ENCODE measurements around the gene ANAPC5.
"Not testable (repeated sequence)": the region's sequence is repeated elsewhere in the genome, so short reads cannot be mapped to it uniquely, and the experiment has no call there.

The ANAPC5 gene

GRCh38 chr12:121323908-121324307, 28.3 kb downstream of the ANAPC5 start:
- DNase-seq: no peak
- no peak overlapping the region for H3K4me3 ChIP-seq (ENCODE audit: low read length)
- WGBS (ENCODE audit: extremely low coverage, insufficient coverage, low lambda C conversion rate): no CpG with 5 or more reads among the region's 3 CpGs

GRCh38 chr12:121318121-121318520, 34.1 kb downstream of the ANAPC5 start:
- no peak overlapping the region for H3K23ac ChIP-seq (ENCODE audit: low read length)
- no peak overlapping the region for H2AK5ac ChIP-seq (ENCODE audit: low read length)
- no peak overlapping the region for H3K27ac ChIP-seq (ENCODE audit: low read depth, low read length)
- no peak overlapping the region for H3K56ac ChIP-seq (ENCODE audit: low read length)
- H3K79me2 ChIP-seq (ENCODE audit: control insufficient read depth, insufficient read depth, low read length): no peaks in the 10 kb centered on the region
- H2BK120ac ChIP-seq (ENCODE audit: low read depth, low read length): no peak overlapping the region
- no peak for DNase-seq
- H3K36me3 ChIP-seq (ENCODE audit: control insufficient read depth, insufficient read depth, low read length): peaks cover 2% of the 10 kb centered on the region
- H4K8ac ChIP-seq (ENCODE audit: low read depth, low read length): no peak overlapping the region
- H3K4me1 ChIP-seq (ENCODE audit: control insufficient read depth, low read depth, low read length): no peaks in the 10 kb centered on the region
- H3K4ac ChIP-seq (ENCODE audit: low read depth, low read length): no peak overlapping the region
- H3K18ac ChIP-seq (ENCODE audit: low read length): no peak overlapping the region
- H3K4me3 ChIP-seq (ENCODE audit: low read length): no peak overlapping the region
- no peak overlapping the region for H3K9ac ChIP-seq (ENCODE audit: low read length)
- H4K5ac ChIP-seq (ENCODE audit: low read length): no peak overlapping the region
- no peak overlapping the region for H2BK5ac ChIP-seq (ENCODE audit: low read length)
- H3K79me1 ChIP-seq (ENCODE audit: low read length): no peaks in the 10 kb centered on the region
- H3K4me2 ChIP-seq (ENCODE audit: low read length): no peak overlapping the region
- H2BK15ac ChIP-seq (replicated peaks; ENCODE audit: low read depth): no peak overlapping the region
- H3K27me3 ChIP-seq (ENCODE audit: insufficient read depth, low read length, poor library complexity): no peaks in the 10 kb centered on the region
- WGBS (ENCODE audit: extremely low coverage, insufficient coverage, low lambda C conversion rate): no CpG with 5 or more reads among the region's 11 CpGs

More at GRCh38 chr12:121323908-121324307, 28.3 kb downstream of the ANAPC5 start:
- no peaks in the 10 kb centered on the region for H3K79me1 ChIP-seq (ENCODE audit: low read length)
- H2BK5ac ChIP-seq (ENCODE audit: low read length): no peak overlapping the region
- H3K4ac ChIP-seq (ENCODE audit: low read depth, low read length): no peak overlapping the region
- H3K18ac ChIP-seq (ENCODE audit: low read length): no peak overlapping the region
- H3K56ac ChIP-seq (ENCODE audit: low read length): no peak overlapping the region
- H4K5ac ChIP-seq (ENCODE audit: low read length): no peak overlapping the region
- H2BK120ac ChIP-seq (ENCODE audit: low read depth, low read length): no peak overlapping the region
- H3K4me2 ChIP-seq (ENCODE audit: low read length): no peak overlapping the region
- H3K79me2 ChIP-seq (ENCODE audit: control insufficient read depth, insufficient read depth, low read length): no peaks in the 10 kb centered on the region
- peaks cover 12% of the 10 kb centered on the region for H3K36me3 ChIP-seq (ENCODE audit: control insufficient read depth, insufficient read depth, low read length)
- no peak overlapping the region for H4K8ac ChIP-seq (ENCODE audit: low read depth, low read length)
- no peak overlapping the region for H3K23ac ChIP-seq (ENCODE audit: low read length)
- H2BK15ac ChIP-seq (replicated peaks; ENCODE audit: low read depth): no peak overlapping the region
- H3K27ac ChIP-seq (ENCODE audit: low read depth, low read length): no peak overlapping the region
- H3K9ac ChIP-seq (ENCODE audit: low read length): no peak overlapping the region
- H2AK5ac ChIP-seq (ENCODE audit: low read length): no peak overlapping the region
- no peaks in the 10 kb centered on the region for H3K27me3 ChIP-seq (ENCODE audit: insufficient read depth, low read length, poor library complexity)
- H3K4me1 ChIP-seq (ENCODE audit: control insufficient read depth, low read depth, low read length): no peaks in the 10 kb centered on the region

- no peak overlapping the region for H3K56ac ChIP-seq (ENCODE audit: low read length)
- H3K4ac ChIP-seq (ENCODE audit: low read depth, low read length): no peak overlapping the region
- WGBS (ENCODE audit: extremely low coverage, insufficient coverage, low lambda C conversion rate): no CpG with 5 or more reads among the region's 3 CpGs
- no peaks in the 10 kb centered on the region for H3K4me1 ChIP-seq (ENCODE audit: control insufficient read depth, low read depth, low read length)
- peaks cover 2% of the 10 kb centered on the region for H3K36me3 ChIP-seq (ENCODE audit: control insufficient read depth, insufficient read depth, low read length)
- no peak overlapping the region for H3K4me3 ChIP-seq (ENCODE audit: low read length)
- H3K23ac ChIP-seq (ENCODE audit: low read length): no peak overlapping the region
- no peak overlapping the region for H3K9ac ChIP-seq (ENCODE audit: low read length)
- no peak for DNase-seq
- H3K79me1 ChIP-seq (ENCODE audit: low read length): no peaks in the 10 kb centered on the region
- H3K4me2 ChIP-seq (ENCODE audit: low read length): no peak overlapping the region
- no peak overlapping the region for H2AK5ac ChIP-seq (ENCODE audit: low read length)
- H3K18ac ChIP-seq (ENCODE audit: low read length): no peak overlapping the region
- no peak overlapping the region for H3K27ac ChIP-seq (ENCODE audit: low read depth, low read length)
- H2BK15ac ChIP-seq (replicated peaks; ENCODE audit: low read depth): no peak overlapping the region
- no peaks in the 10 kb centered on the region for H3K27me3 ChIP-seq (ENCODE audit: insufficient read depth, low read length, poor library complexity)
- H2BK5ac ChIP-seq (ENCODE audit: low read length): no peak overlapping the region
- H2BK120ac ChIP-seq (ENCODE audit: low read depth, low read length): no peak overlapping the region
- H3K79me2 ChIP-seq (ENCODE audit: control insufficient read depth, insufficient read depth, low read length): no peaks in the 10 kb centered on the region
- no peak overlapping the region for H4K5ac ChIP-seq (ENCODE audit: low read length)
- H4K8ac ChIP-seq (ENCODE audit: low read depth, low read length): no peak overlapping the region
These were observed 37.8 kb downstream of the ANAPC5 start for GRCh38 chr12:121314431-121314830.

GRCh38 chr12:121310231-121310630, 42.0 kb downstream of the ANAPC5 start:
- not testable (repeated sequence) for H4K8ac ChIP-seq (ENCODE audit: low read depth, low read length); H3K4me3 ChIP-seq (ENCODE audit: low read length); H2BK5ac ChIP-seq (ENCODE audit: low read length); H3K4me2 ChIP-seq (ENCODE audit: low read length); H3K56ac ChIP-seq (ENCODE audit: low read length); H3K4me1 ChIP-seq (ENCODE audit: control insufficient read depth, low read depth, low read length); H3K79me2 ChIP-seq (ENCODE audit: control insufficient read depth, insufficient read depth, low read length); H2BK120ac ChIP-seq (ENCODE audit: low read depth, low read length); H2AK5ac ChIP-seq (ENCODE audit: low read length); H3K79me1 ChIP-seq (ENCODE audit: low read length); H2BK15ac ChIP-seq (replicated peaks; ENCODE audit: low read depth); H3K9ac ChIP-seq (ENCODE audit: low read length); H3K27me3 ChIP-seq (ENCODE audit: insufficient read depth, low read length, poor library complexity); H3K36me3 ChIP-seq (ENCODE audit: control insufficient read depth, insufficient read depth, low read length); H3K27ac ChIP-seq (ENCODE audit: low read depth, low read length); DNase-seq; H3K4ac ChIP-seq (ENCODE audit: low read depth, low read length); H3K23ac ChIP-seq (ENCODE audit: low read length); H4K5ac ChIP-seq (ENCODE audit: low read length); H3K18ac ChIP-seq (ENCODE audit: low read length)
- WGBS (ENCODE audit: extremely low coverage, insufficient coverage, low lambda C conversion rate): no CpG with 5 or more reads among the region's 1 CpG

- H3K56ac ChIP-seq (ENCODE audit: low read length); H2BK120ac ChIP-seq (ENCODE audit: low read depth, low read length); H2AK5ac ChIP-seq (ENCODE audit: low read length); H3K27me3 ChIP-seq (ENCODE audit: insufficient read depth, low read length, poor library complexity); H3K4me3 ChIP-seq (ENCODE audit: low read length); H3K9ac ChIP-seq (ENCODE audit: low read length); H2BK15ac ChIP-seq (replicated peaks; ENCODE audit: low read depth); H3K4me1 ChIP-seq (ENCODE audit: control insufficient read depth, low read depth, low read length); H2BK5ac ChIP-seq (ENCODE audit: low read length); H3K18ac ChIP-seq (ENCODE audit: low read length); H3K79me2 ChIP-seq (ENCODE audit: control insufficient read depth, insufficient read depth, low read length); H3K79me1 ChIP-seq (ENCODE audit: low read length); H3K4ac ChIP-seq (ENCODE audit: low read depth, low read length); H4K5ac ChIP-seq (ENCODE audit: low read length); DNase-seq; H4K8ac ChIP-seq (ENCODE audit: low read depth, low read length); H3K36me3 ChIP-seq (ENCODE audit: control insufficient read depth, insufficient read depth, low read length); H3K27ac ChIP-seq (ENCODE audit: low read depth, low read length); H3K23ac ChIP-seq (ENCODE audit: low read length); H3K4me2 ChIP-seq (ENCODE audit: low read length): not testable (repeated sequence)
- no CpG with 5 or more reads among the region's 8 CpGs for WGBS (ENCODE audit: extremely low coverage, insufficient coverage, low lambda C conversion rate)
These were observed 44.8 kb downstream of the ANAPC5 start for GRCh38 chr12:121307397-121307796.

- Histone ChIP-seq H3K79me1 (ENCODE audit: low read length) (no peaks in the 10 kb centered on the region), H2BK5ac (ENCODE audit: low read length) (no peak overlapping the region), H3K4me2 (ENCODE audit: low read length) (no peak overlapping the region), H3K4me3 (ENCODE audit: low read length) (no peak overlapping the region), H3K23ac (ENCODE audit: low read length) (no peak overlapping the region), H3K18ac (ENCODE audit: low read length) (no peak overlapping the region), H3K79me2 (ENCODE audit: control insufficient read depth, insufficient read depth, low read length) (no peaks in the 10 kb centered on the region), H3K4ac (ENCODE audit: low read depth, low read length) (no peak overlapping the region), H2BK120ac (ENCODE audit: low read depth, low read length) (no peak overlapping the region), H3K9ac (ENCODE audit: low read length) (no peak overlapping the region), H2BK15ac (replicated peaks; ENCODE audit: low read depth) (no peak overlapping the region), H3K36me3 (ENCODE audit: control insufficient read depth, insufficient read depth, low read length) (no peaks in the 10 kb centered on the region), H3K27ac (ENCODE audit: low read depth, low read length) (no peak overlapping the region), H4K8ac (ENCODE audit: low read depth, low read length) (no peak overlapping the region), H2AK5ac (ENCODE audit: low read length) (no peak overlapping the region), H3K4me1 (ENCODE audit: control insufficient read depth, low read depth, low read length) (peaks cover 1% of the 10 kb centered on the region), H3K56ac (ENCODE audit: low read length) (peak overlapping the region; percentile 22), H4K5ac (ENCODE audit: low read length) (no peak overlapping the region), H3K27me3 (ENCODE audit: insufficient read depth, low read length, poor library complexity) (no peaks in the 10 kb centered on the region)
- WGBS (ENCODE audit: extremely low coverage, insufficient coverage, low lambda C conversion rate): no CpG with 5 or more reads among the region's 4 CpGs
- no peak for DNase-seq
These were observed 47.9 kb downstream of the ANAPC5 start for GRCh38 chr12:121304306-121304705.
